ENCODE results near the gene MRPL12.

DNA sequence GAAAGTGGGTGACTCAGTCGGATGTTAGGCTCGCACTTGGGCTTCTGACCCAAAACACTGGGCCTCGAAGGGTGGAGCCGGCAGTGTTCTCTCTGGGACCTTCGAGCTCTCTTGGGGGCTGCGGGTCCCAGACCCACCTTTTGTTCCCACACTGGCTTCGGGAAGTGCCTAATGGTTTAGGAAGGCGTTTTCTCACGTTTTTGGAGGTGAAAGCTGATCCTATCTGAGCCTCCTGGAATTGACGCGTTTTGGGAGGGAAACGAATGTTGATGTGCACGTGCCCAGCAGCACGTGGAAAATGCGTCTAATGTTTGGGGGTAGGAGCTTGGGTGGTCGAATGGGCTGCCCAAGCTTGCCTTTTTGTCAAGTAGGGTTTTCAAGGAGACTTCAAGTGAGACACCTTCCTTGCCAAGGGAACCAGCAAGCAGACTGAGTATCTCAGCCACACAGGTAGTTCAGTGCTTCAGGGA, 18.7 kb upstream of the MRPL12 start:
- TF ChIP-seq CTCF (IDR thresholded peaks at IDR 0.05) (no peak), POLR2A (IDR thresholded peaks at IDR 0.05) (no peak), EP300 (IDR thresholded peaks at IDR 0.05) (no peak)

Data from tibial nerve (tissue), 4 donors.